GM12875 (cell line): ENCODE data around the gene IL11.
A peak's percentile ranks its signal among the peaks of the same experiment; 100 is the strongest.
"Not testable (repeated sequence)": the region's sequence is repeated elsewhere in the genome, so short reads cannot be mapped to it uniquely, and the experiment has no call there.

ENCODE experiments used
- H3K4me3 ChIP-seq: one replicate; pipeline ENCODE4 v1.5.1; 2011; ENCODE audit warnings: low read depth, low read length, control low read depth
- CTCF ChIP-seq: IDR thresholded peaks from 2 replicates; pipeline ENCODE4 v1.5.1; 2011; ENCODE audit warnings: low read depth, mild to moderate bottlenecking, control low read depth, inconsistent platforms, low read length, moderate library complexity, borderline replicate concordance; ENCODE audit not compliant: insufficient read depth

IL11 gene

GRCh38 chr19:55370305-55370988, at the start of gene IL11:
IL11 (minus strand) TSS chr19:55370463; CDS start chr19:55370310, 153 bp downstream.
- H3K4me3 ChIP-seq = no peak within 1 kb of the TSS
- TF ChIP-seq CTCF = no peak

GRCh38 chr19:55419624-55420236, 49.5 kb upstream of the IL11 start:
- no peak overlapping the region for H3K4me3 ChIP-seq
- no peak for TF ChIP-seq CTCF

- no peak overlapping the region for H3K4me3 ChIP-seq
- TF ChIP-seq CTCF = no peak
Measured at GRCh38 chr19:55419103-55419502, 48.8 kb upstream of the IL11 start.

GRCh38 chr19:55418185-55418584, 47.9 kb upstream of the IL11 start:
- H3K4me3 ChIP-seq = no peak overlapping the region
- TF ChIP-seq CTCF = peak; percentile 57

GRCh38 chr19:55410168-55410567, 39.9 kb upstream of the IL11 start:
- TF ChIP-seq CTCF = no peak
- H3K4me3 ChIP-seq = no peak overlapping the region

DNA sequence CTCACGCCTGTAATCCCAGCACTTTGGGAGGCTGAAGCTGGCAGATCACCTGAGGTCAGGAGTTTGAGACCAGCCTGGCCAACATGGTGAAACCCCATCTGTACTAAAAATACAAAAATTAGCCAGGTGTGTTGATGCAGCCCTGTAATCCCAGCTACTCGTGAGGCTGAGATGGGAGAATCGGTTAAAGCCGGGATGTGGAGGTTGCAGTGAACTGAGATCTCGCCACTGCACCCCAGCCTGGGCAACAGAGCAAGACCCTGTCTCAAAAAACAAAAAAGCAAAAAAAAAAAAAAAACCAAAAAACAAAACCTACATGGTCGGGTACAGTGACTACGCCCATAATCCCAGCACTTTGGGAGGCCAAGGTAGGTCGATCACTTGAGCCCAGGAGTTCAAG, 38.9 kb upstream of the IL11 start:
- not testable (repeated sequence) for H3K4me3 ChIP-seq

DNA sequence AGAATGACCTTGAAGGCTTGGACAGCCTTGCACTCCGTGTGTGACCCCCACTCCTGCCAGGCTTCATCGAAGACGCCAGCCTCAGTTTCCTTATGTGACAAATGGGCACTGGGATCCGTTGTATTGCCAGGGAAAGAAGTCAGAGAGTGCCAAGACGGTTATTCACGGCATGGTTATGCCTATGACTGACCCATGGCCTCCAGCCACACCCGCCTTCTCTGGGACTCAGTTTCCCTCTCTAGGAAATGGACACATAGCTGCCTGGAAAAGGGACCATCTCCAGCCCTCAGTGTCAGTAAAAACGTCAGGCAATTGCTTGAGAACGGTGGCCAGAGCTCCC, 38.2 kb upstream of the IL11 start:
- H3K4me3 ChIP-seq = peak overlapping the region; percentile 47
- TF ChIP-seq CTCF = no peak
